GM20000 (cell line): ENCODE results near the gene HARS2.
"Not testable (repeated sequence)": the region's sequence is repeated elsewhere in the genome, so short reads cannot be mapped to it uniquely, and the experiment has no call there.

ENCODE experiments used
- DNase-seq: peaks from one replicate; pipeline ENCODE4 v3.0.0; 2012; ENCODE audit warnings: low spot score
- TF ChIP-seq, protein P1 (sequence below): IDR thresholded peaks from 2 replicates; pipeline ENCODE4 v1.5.1; 2012; ENCODE audit warnings: mild to moderate bottlenecking, control low read depth; ENCODE audit errors: extremely low read depth, missing control alignments

The HARS2 gene

DNA sequence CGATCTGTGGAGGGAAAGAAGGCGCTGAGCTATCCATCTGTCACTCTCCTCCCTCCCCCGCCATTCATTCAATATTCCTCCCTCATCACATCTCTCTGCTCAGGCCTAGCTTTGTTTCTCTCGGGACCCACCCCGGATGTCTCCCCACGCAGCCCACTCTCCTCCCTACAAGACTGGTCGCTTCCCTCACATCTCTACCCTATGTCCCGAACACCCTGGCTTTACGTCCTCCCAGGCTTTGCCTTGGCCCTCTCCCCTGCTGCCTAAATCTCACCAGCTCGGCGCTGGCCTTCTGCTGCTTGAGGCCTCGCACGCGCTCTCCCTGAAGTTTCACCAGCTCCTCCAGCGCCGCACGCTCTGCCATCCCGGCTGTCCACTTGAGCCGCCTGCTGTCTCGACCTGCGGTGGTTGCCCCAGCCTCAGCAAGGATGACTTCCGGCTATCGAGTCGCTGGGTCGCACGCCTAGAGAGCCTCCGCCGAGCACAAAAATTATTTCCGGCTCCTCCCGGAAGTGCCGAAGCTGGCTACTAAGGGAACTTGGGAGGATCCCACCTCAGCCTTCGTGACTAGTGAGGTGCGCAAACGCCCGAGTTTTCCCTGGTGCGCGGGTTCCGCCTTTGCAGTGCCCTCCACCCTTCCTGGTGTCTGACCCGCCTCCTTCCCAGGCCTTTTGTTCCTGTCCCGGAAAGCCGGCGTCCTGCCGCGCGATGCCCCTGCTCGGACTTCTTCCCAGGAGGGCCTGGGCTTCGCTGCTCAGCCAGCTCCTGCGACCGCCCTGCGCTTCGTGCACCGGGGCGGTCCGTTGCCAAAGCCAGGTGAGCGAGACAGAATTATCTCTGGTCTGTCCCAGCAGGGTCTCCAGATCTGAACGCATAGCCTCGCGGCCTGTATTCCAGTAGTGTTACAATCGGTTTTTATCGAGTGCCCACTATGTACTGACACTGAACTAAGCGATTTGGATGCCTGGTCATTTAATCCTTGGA, at the start of gene HARS2, which contains the start of gene HARS1:
TSS of gene HARS2 (plus strand) at position 515 of the 984 bp plus-strand sequence. CDS start at position 709, 194 bp downstream.
TSS of gene HARS1 (minus strand) at position 430 of the 984 bp plus-strand sequence. CDS start at position 364, 66 bp downstream.
- TF ChIP-seq, protein P1, sequence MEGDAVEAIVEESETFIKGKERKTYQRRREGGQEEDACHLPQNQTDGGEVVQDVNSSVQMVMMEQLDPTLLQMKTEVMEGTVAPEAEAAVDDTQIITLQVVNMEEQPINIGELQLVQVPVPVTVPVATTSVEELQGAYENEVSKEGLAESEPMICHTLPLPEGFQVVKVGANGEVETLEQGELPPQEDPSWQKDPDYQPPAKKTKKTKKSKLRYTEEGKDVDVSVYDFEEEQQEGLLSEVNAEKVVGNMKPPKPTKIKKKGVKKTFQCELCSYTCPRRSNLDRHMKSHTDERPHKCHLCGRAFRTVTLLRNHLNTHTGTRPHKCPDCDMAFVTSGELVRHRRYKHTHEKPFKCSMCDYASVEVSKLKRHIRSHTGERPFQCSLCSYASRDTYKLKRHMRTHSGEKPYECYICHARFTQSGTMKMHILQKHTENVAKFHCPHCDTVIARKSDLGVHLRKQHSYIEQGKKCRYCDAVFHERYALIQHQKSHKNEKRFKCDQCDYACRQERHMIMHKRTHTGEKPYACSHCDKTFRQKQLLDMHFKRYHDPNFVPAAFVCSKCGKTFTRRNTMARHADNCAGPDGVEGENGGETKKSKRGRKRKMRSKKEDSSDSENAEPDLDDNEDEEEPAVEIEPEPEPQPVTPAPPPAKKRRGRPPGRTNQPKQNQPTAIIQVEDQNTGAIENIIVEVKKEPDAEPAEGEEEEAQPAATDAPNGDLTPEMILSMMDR = no peak
- peak; percentile 87 for DNase-seq

GRCh38 chr5:140641716-140642115, 49.5 kb upstream of the HARS2 start:
- DNase-seq = no peak
- TF ChIP-seq, protein P1 = no peak

DNA sequence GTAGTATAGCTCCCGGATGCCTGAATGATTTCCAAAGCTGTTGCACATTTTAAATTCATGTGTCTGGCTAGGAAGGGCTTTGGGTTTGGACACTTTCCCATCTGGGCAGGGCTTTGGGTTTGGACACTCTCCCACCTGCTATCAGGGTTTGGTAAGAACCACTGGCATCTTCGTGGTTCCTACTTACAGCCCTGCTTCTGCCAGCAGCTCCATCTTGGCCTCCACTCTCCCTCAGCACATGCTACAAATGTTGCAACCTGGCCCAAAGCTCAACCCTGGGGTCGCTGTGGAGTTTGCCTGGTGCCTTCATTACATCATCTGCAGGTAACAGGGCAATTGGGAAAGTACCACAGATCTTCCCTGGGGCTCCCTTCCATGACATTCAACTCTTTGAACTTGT, 48.5 kb upstream of the HARS2 start:
- TF ChIP-seq, protein P1 = no peak
- no peak for DNase-seq

DNA sequence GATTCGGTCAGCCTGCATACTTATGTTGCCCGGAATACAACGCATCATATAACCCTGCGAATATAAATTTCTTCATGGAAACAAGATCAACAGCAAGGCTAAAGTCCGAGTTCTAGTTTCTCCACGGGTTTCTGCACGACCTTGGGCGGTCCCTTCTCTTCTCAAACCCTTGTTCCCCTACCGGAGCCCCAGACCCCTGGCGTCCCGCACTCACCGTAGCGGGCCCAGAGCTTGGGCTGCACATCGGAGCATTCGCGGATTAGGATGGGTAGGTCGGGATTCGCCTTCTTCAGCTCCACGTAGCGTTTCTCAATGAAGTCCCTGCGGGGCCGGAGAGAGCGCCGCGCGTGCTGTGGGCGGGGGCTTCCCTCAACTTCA, 44.2 kb upstream of the HARS2 start:
- peak; percentile 34 for DNase-seq
- TF ChIP-seq, protein P1 = no peak

- no peak for DNase-seq
- TF ChIP-seq, protein P1 = no peak
These were observed 32.4 kb upstream of the HARS2 start for GRCh38 chr5:140658870-140659269.

DNA sequence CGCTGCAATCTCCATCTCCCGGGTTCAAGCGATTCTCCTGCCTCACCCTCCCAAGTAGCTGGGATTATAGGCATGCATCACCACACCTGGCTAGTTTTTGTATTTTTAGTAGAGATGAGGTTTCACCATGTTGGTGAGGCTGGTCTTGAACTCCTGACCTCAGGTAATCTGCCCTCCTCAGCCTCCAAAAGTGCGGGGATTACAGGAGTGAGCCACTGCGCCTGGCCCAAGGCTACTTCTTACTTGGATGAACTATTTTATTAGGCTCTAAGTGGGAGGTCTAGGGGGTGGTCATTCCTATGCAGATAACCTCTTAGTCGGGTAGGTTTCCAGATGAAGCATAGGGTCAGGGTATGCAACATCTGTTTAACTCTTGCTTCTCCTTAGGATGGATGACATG, 30.9 kb upstream of the HARS2 start:
- DNase-seq = not testable (repeated sequence)

DNA sequence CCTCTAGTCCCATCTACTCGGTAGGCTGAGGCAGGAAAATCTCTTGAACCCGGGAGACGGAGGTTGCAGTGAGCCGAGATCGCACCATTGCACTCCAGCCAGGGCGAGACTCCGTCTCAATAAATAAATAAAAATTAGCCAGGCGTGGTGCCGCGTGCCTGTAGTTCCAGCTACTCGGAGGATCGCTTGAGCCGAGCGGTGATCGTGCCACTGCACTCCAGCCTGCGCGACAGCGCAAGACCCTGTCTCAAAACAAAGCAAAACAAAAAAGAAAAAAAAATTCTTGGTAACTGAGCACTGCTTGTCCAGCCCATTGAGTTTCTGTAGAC, 27.3 kb upstream of the HARS2 start:
- no peak for DNase-seq
- TF ChIP-seq, protein P1 = no peak
